Activated T-helper 2 cell treated with anti-CD3 and anti-CD28 coated beads, Interferon-gamma antibody, Interleukin-2, Interleukin-4, amounts not matched to agents 10 μg/mL and 5 μg/mL and 100 μg/mL, durations not matched to agents 14 hours and 24 hours and 36 hours (primary cell): ENCODE results near the gene ICOS. TPM values are rescaled to one million over a fixed set of nuclear protein-coding genes. Genes with fewer than 3 reads are reported as not detected.

ENCODE experiments used
- DNase-seq: peaks from one replicate; pipeline ENCODE4 v3.0.0; 2021; ENCODE audit warnings: low spot score
- H3K27ac Mint-ChIP-seq: one replicate; pipeline ENCODE4 v1.8.0; 2021; ENCODE audit warnings: mixed read lengths
- H3K27me3 Mint-ChIP-seq: one replicate; pipeline ENCODE4 v1.8.0; 2021; ENCODE audit warnings: low read depth, mixed read lengths
- H3K36me3 Mint-ChIP-seq: one replicate; pipeline ENCODE4 v1.8.0; 2021; ENCODE audit warnings: low read depth, mixed read lengths
- H3K4me1 Mint-ChIP-seq: one replicate; pipeline ENCODE4 v1.8.0; 2021; ENCODE audit warnings: low read depth, mixed read lengths
- H3K4me3 Mint-ChIP-seq: one replicate; pipeline ENCODE4 v1.8.0; 2021; ENCODE audit warnings: low read depth, mild to moderate bottlenecking, moderate library complexity, mixed read lengths
- H3K9me3 Mint-ChIP-seq: one replicate; pipeline ENCODE4 v1.8.0; 2021; ENCODE audit warnings: mixed read lengths
- intact Hi-C: fragments of 100-400 bp; cut with micrococcal nuclease; formaldehyde crosslinking; loops from one replicate; pipeline ENCODE4 v1.15.1; 2023
- total RNA-seq: library from RNA; stranded (reverse); gene quantifications from 2 replicates; pipeline ENCODE4 v1.2.3, GENCODE V29; 2022

Gene ICOS
- total RNA-seq, 1 donor from 2014 or later = 76.2 TPM

DNA sequence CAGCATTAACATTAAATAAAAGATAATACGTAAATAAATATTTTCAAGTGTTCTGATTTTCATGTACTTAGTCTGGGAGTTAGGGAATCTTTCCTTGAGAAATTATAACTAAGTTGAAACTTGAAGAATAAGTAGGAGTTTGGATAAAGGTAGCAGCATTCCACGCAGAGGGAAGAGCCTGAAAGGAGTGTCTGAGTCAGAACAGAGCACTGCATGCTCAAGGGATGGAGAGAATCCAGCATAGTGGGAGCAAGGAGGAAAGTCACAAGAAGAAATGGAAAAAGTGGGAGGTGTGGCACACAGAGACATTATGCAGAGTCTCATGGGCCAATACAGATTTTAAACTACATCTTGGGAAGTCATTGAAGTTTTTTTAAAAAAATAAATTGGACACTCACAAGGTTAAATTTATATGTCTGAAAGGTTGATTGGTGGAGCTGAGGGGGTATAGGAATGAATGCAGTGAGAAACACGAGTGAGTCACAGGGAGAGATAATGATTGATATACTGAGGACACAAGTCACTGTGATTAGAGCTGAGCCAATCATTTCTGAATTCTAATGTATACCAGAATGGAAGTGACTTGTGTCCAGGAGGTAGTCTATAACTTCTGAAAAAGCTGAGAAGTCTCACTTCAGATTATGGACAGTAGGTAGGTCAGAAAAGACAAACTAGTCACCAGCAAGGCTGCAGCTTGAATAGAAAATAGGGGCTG is 66.9 kb downstream of the ICOS start:
- no peak overlapping the region for H3K4me3 Mint-ChIP-seq
- peaks cover 40% of the 10 kb centered on the region for H3K36me3 Mint-ChIP-seq
- H3K9me3 Mint-ChIP-seq = peaks cover 34% of the 10 kb centered on the region
- peak overlapping the region; percentile 13 for H3K27ac Mint-ChIP-seq
- intact Hi-C loops = no loop called here
- peaks cover 80% of the 10 kb centered on the region for H3K4me1 Mint-ChIP-seq
- DNase-seq = no peak
- peaks cover 2% of the 10 kb centered on the region for H3K27me3 Mint-ChIP-seq

- Mint-ChIP-seq H3K27ac (peak overlapping the region; percentile 70), H3K27me3 (peaks cover 2% of the 10 kb centered on the region), H3K36me3 (peaks cover 40% of the 10 kb centered on the region), H3K4me3 (no peak overlapping the region), H3K4me1 (peaks cover 74% of the 10 kb centered on the region), H3K9me3 (peaks cover 34% of the 10 kb centered on the region)
- intact Hi-C loops = loop anchor here (5.0 kb wide), 1 partner anchor 263 kb away; no protein-coding TSS in a partner anchor
- DNase-seq = no peak
Measured at GRCh38 chr2:204004912-204005311, 68.3 kb downstream of the ICOS start.

GRCh38 chr2:204005940-204006721 is 69.6 kb downstream of the ICOS start:
- H3K4me3 Mint-ChIP-seq = no peak overlapping the region

GRCh38 chr2:204008352-204008751 is 71.8 kb downstream of the ICOS start:
- no peak for DNase-seq
- Mint-ChIP-seq H3K9me3 (peaks cover 23% of the 10 kb centered on the region), H3K4me1 (peaks cover 67% of the 10 kb centered on the region), H3K4me3 (no peak overlapping the region), H3K36me3 (peaks cover 35% of the 10 kb centered on the region), H3K27ac (no peak overlapping the region), H3K27me3 (peaks cover 2% of the 10 kb centered on the region)
- intact Hi-C loops = loop anchor here (5.0 kb wide), 1 partner anchor 266 kb away; no protein-coding TSS in a partner anchor

More at GRCh38 chr2:204005940-204006721, 69.6 kb downstream of the ICOS start:
- Mint-ChIP-seq H3K27ac (peak overlapping the region; percentile 80), H3K4me1 (peaks cover 73% of the 10 kb centered on the region), H3K27me3 (peaks cover 2% of the 10 kb centered on the region), H3K36me3 (peaks cover 40% of the 10 kb centered on the region), H3K9me3 (peaks cover 33% of the 10 kb centered on the region)
- no peak for DNase-seq
- intact Hi-C loops = loop anchor here (1.0 to 5.0 kb wide), 2 partner anchors 9 to 264 kb away; no protein-coding TSS in a partner anchor

DNA sequence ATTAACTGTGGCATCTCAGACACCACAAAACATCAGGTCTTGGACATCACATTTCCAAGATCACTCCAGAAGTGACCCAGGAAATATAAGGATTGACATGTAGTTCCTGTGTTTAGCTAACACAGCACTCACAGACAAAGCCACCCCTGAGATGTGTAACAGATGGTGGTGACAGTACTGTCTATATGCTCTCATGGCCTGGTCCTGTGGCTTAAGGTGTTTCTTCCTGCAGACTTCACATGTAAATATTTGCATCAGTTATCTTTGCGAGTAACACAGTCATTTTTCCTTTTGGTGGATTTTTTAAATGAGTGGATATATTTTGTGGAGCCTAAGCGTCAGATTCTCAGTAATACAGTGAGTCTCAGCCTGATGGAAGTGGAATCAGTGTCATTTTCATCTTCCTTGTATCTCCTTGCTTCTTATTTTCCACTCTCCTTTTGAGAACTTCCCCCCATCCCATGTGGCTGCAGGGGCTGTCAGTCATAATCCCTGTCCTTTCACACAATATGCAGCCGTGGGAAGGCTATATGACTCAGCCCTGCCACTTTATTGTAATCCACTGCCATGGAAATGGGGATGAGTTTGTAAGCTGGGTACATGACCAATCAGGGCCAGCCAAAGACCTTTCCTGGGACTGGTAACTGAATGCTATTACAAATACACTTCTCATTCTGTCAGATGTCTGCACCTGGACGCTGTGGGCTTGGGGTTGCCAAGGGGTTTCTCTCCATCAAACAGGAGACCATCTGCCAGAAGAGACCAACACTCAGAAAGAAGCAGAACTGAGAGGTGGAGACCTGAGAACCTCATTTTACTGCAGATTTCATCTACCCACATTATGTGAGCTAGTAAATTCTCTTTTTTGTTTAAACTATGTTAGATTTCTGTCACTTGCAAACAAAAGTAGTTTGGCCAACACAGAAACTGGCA is 74.3 kb downstream of the ICOS start:
- Mint-ChIP-seq H3K27me3 (peaks cover 2% of the 10 kb centered on the region), H3K36me3 (peaks cover 20% of the 10 kb centered on the region), H3K9me3 (peaks cover 20% of the 10 kb centered on the region), H3K4me1 (peaks cover 55% of the 10 kb centered on the region), H3K27ac (no peak overlapping the region), H3K4me3 (no peak overlapping the region)
- intact Hi-C loops = no loop called here
- no peak for DNase-seq

Other genes starting within 250 kb of the ICOS start
- 53.6 and 59.3 TPM in 2 replicates for gene CD28, start 230.1 kb upstream of the ICOS start, total RNA-seq
- 166 and 180 TPM in 2 replicates for gene CTLA4, start 69.0 kb upstream of the ICOS start, total RNA-seq